Right cardiac atrium (tissue), 5 donors: Measurements from ENCODE around the gene CPSF4L. TPM values are rescaled to one million over a fixed set of nuclear protein-coding genes. Genes with fewer than 3 reads are reported as not detected.
A peak's percentile ranks its signal among the peaks of the same experiment; 100 is the strongest.

Experiments used
- ATAC-seq, 2 donors: fragments of 200-7000 bp; cut with Tn5 transposase; one replicate each; pipeline versions ENCODE4 v1.8.0 to v1.9.1; 2020; ENCODE audit warnings: moderate library complexity in 2 of 2, mild to moderate bottlenecking in 1 of 2
- DNase-seq, 3 donors: peaks; one replicate each; pipeline ENCODE4 v3.0.0-alpha.2; 2020
- H3K27ac ChIP-seq: one replicate; pipeline ENCODE4 v1.5.1; 2013; ENCODE audit warnings: mild to moderate bottlenecking, low read length, control low read depth, moderate library complexity
- H3K27me3 ChIP-seq: one replicate; pipeline ENCODE4 v1.6.1; 2013; ENCODE audit not compliant: control insufficient read depth, insufficient read depth
- H3K4me1 ChIP-seq: one replicate; pipeline ENCODE4 v1.6.1; 2013; ENCODE audit warnings: low read length; ENCODE audit not compliant: control insufficient read depth, insufficient read depth
- H3K4me3 ChIP-seq: one replicate; pipeline ENCODE4 v1.5.1; 2013; ENCODE audit warnings: low read length, control low read depth
- H3K9me3 ChIP-seq: one replicate; pipeline ENCODE4 v1.6.1; 2013; ENCODE audit warnings: low read length; ENCODE audit not compliant: control insufficient read depth
- WGBS: extraction: QIAGEN DNeasy Blood & Tissue Kit; methylation state at CpG from one replicate; pipeline ENCODE4 v1.1.7; 2013; 5-methylcytosine and 5-hydroxymethylcytosine counted together
- intact Hi-C, 4 donors: fragments of 100-400 bp; cut with DNase I; formaldehyde crosslinking; loops; one replicate each; pipeline versions ENCODE4 v1.11.0 to v1.14.0; 2022 to 2023
- polyA plus RNA-seq: library from polyadenylated mRNA; stranded (reverse); fragments of 200-250 nt; gene quantifications from one replicate; pipeline ENCODE4 v1.2.3, GENCODE V29; 2013
- total RNA-seq, 4 donors: library from RNA; stranded (reverse); fragmentation: NEBNext Ultra II Directional; extraction: Animal tissue kit (Norgen Biotek cat#: 25700); gene quantifications; one replicate each; pipeline ENCODE4 v1.2.1, GENCODE V29; 2021
- donor health status: healthy with polysubstance abuse.
- donor health status: DM: no; HTN: yes; CAD: no.
- donor health status: DM: no; HTN: no; CAD: no.
- donor health status: DM: no; HTN: yes; CAD: no; lungs with severe emphysema.
- donor health status: DM: yes; HTN: yes; CAD: no.

The CPSF4L gene
- total and polyA plus RNA-seq, 5 donors: not detected

DNA sequence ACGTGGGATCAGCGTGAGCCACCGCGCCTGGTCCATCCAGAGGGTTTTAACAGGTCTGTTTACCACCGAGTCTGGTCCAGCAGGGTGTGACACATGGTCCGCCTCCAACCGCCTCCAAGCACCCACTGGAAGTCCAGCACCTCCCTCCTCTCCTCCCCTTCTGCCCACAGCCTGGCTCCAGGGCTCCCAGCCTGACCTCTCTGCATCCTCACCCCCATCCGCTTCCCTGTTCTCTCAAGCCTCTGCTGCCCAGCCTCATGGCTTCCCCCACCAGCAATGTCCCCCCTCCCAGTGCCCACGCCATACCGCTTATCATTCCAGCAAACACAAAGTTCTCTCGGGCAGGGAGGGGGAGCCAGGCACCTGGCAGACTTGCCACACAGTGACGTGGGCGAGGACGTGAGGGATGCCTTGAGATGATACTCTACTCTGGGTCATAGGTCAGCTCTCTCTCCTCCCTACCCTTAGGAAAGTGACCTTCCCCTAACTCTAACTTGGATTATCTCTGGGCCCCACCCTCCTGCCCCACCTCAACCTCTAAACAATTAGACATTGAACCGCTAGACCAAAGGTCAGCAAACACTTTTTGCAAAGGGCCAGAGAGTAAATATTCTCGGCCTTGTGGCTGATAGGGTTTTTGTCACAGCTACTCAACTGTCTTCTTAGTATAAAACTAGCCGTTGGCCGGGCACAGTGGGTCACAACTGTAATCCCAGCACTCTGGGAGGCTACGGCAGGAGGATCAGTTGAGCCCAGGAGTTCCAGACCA lies 27.0 kb upstream of the CPSF4L start:
- peaks cover 58% of the 10 kb centered on the region for H3K4me1 ChIP-seq
- peak overlapping the region; percentile 32 for H3K27ac ChIP-seq
- no peaks in the 10 kb centered on the region for H3K9me3 ChIP-seq
- intact Hi-C loops: no loop called here
- DNase-seq (peak; percentile 73 to 88 (median 83)), ATAC-seq (peak; percentile 58)
- H3K27me3 ChIP-seq: no peaks in the 10 kb centered on the region
- H3K4me3 ChIP-seq: no peak overlapping the region
- WGBS: 42% methylated on average over 19 of the region's 19 CpGs

- no peaks in the 10 kb centered on the region for H3K9me3 ChIP-seq
- no peaks in the 10 kb centered on the region for H3K27me3 ChIP-seq
- ATAC-seq: peak in 1 of 2 donors; percentile 5
- H3K4me3 ChIP-seq: no peak overlapping the region
- WGBS: 60% methylated on average over 8 of the region's 8 CpGs
- H3K4me1 ChIP-seq: peaks cover 46% of the 10 kb centered on the region
- H3K27ac ChIP-seq: peak overlapping the region; percentile 32
- DNase-seq: peak in 2 of 3 donors; percentile 51 to 62
- intact Hi-C loops: no loop called here
Measured at GRCh38 chr17:73286863-73287296, 25.2 kb upstream of the CPSF4L start.

DNA sequence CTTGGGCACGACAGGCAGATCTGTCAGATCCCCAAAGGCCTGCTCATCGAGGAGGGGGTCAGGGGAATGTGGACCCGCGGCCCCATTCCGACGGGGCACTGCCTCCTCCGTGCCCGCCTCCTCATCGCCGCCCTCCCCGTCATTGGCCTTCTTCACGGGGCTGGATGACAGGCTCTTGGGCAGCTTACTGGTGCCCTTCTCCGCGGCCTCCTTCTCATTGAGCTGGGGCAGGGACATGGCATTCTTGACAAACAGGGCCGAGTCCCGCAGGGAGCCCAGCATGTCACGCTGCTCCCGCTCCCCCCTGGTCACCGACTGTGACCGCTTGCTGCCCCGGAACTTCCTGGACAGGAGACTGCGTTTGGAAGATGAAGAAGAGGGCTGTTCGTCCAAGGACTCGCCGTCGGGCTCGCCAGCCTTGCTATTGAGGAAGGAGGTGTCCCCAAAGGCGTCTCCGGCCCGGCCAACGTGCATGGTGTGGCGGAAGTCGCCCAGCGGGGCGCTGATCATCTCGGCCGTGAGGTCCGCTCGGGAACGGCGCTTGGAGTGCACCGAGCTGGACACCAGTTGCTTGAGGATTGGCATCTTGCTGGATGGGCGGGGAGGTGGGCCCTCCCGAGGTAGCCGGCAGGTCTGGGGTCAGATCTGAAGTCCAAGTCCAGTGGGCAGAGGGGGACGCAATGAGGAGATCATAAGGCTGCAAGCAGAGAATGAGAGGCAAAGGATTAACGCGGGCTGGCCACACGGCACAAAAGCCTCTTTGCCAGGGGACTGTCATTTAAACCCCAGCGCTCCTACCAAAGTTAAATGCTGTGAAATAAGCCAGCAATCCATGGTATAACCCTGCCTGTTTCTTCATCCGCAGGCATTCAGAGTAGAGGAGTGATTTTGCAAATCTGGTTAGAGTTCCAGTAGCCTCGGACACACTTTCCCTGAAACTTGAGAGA lies 24.5 kb upstream of the CPSF4L start:
- no peak for ATAC-seq

GRCh38 chr17:73285603-73285908 lies 23.9 kb upstream of the CPSF4L start:
- Histone ChIP-seq H3K27me3 (no peaks in the 10 kb centered on the region), H3K9me3 (no peaks in the 10 kb centered on the region), H3K4me1 (peaks cover 35% of the 10 kb centered on the region), H3K4me3 (no peak overlapping the region), H3K27ac (no peak overlapping the region)
- intact Hi-C loops: no loop called here
- ATAC-seq: no peak
- peak in 1 of 3 donors; percentile 45 for DNase-seq
- WGBS: 86% methylated on average over 15 of the region's 15 CpGs

More for the DNA sequence above, 24.5 kb upstream of the CPSF4L start:
- intact Hi-C loops: no loop called here
- Histone ChIP-seq H3K27me3 (no peaks in the 10 kb centered on the region), H3K9me3 (no peaks in the 10 kb centered on the region), H3K4me3 (no peak overlapping the region), H3K27ac (no peak overlapping the region), H3K4me1 (peaks cover 40% of the 10 kb centered on the region)
- DNase-seq: peak in 1 of 3 donors; percentile 58
- 78% methylated on average over 52 of the region's 52 CpGs for WGBS

DNA sequence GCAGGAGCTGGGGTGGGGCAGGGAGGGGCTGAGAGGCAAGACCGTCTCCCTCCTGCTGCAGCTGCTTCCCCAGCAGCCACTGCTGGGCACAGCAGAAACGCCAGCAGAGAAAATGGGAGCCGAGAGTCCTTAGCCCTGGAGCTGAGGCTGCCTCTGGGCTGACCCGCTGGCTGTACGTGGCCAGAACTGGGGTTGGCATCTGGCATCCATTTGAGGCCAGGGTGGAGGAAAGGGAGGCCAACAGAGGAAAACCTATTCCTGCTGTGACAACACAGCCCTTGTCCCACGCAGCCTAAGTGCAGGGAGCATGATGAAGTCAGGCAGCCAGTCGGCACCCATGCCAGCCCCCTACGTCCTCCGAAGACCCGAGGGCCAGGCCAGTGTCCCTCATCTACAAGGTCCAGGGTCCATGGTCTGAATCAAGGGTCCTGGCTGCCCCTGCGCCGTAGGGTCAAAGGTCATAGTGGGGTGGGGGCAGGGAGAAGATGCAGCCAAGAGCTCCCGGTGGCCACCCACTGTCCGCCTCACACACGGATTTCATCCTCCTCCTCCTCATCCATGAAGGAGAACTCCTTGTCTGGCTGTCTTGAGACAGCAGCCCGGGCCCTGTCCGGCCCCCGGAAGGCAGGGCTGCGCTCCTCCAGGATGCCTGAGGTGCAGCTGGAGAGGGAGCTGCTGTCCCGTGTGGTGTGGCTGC lies 23.4 kb upstream of the CPSF4L start:
- Histone ChIP-seq H3K9me3 (no peaks in the 10 kb centered on the region), H3K27ac (no peak overlapping the region), H3K4me3 (no peak overlapping the region), H3K27me3 (no peaks in the 10 kb centered on the region), H3K4me1 (peaks cover 30% of the 10 kb centered on the region)
- intact Hi-C loops: loop anchor here in 1 of 4 donors (5.0 kb wide), 1 partner anchor 32 kb away; no protein-coding TSS in a partner anchor
- DNase-seq (peak in 1 of 3 donors; percentile 55), ATAC-seq (no peak)
- WGBS: 76% methylated on average over 20 of the region's 20 CpGs

GRCh38 chr17:73284354-73284753 lies 22.7 kb upstream of the CPSF4L start:
- H3K27me3 ChIP-seq: no peaks in the 10 kb centered on the region
- peaks cover 32% of the 10 kb centered on the region for H3K4me1 ChIP-seq
- WGBS: 72% methylated on average over 8 of the region's 8 CpGs
- H3K9me3 ChIP-seq: no peaks in the 10 kb centered on the region
- no peak overlapping the region for H3K27ac ChIP-seq
- ATAC-seq: no peak
- intact Hi-C loops: loop anchor here in 1 of 4 donors (5.0 kb wide), 1 partner anchor 33 kb away; no protein-coding TSS in a partner anchor
- peak in 1 of 3 donors; percentile 18 for DNase-seq
- no peak overlapping the region for H3K4me3 ChIP-seq

DNA sequence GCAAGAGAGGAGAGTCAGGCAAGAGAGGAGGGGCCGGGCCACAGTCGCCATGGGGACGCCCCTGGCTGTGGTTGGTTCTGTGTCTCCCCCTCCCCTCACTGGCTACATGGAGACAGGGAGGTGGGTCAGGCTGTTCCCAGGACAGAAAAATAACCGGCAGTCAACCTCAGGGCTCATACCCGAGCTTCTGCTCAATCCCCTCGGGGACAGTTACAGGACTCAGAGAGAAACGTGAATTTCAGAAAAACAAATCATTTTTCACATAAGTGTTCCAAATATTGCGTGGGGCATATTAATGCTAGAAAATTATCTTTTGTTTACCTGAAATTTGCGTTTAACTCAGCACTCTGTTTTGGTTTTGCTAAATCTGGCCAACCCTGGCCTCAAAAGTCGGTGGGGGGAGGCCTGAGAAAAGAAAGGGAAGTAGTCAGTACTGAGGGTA lies 22.2 kb upstream of the CPSF4L start:
- no peak for ATAC-seq
- peak in 1 of 3 donors; percentile 71 for DNase-seq

DNA sequence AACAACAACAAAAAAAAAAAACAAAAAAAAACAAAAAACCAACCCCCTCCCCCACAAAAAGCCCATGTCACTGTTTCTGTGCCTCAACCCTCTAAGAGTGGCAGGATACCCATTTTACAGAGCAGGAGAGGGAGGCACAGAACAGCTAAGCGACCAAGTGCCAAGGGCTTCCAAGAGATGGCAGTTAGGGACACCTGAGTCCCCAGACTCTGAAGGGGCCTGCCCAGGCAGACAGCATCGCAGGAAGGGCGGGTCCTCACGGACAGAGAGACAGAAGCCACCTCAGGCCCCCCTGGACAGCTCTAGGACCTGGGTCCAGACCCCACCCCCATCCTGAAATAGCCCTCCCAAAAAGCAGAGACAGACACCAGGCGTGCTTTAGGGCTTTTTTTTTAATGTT lies 21.6 kb upstream of the CPSF4L start:
- Histone ChIP-seq H3K4me3 (no peak overlapping the region), H3K27me3 (no peaks in the 10 kb centered on the region), H3K9me3 (no peaks in the 10 kb centered on the region), H3K4me1 (peaks cover 26% of the 10 kb centered on the region), H3K27ac (no peak overlapping the region)
- intact Hi-C loops: loop anchor here in 1 of 4 donors (5.0 kb wide), 1 partner anchor 34 kb away; no protein-coding TSS in a partner anchor
- WGBS: 86% methylated on average over 5 of the region's 5 CpGs
- ATAC-seq (no peak), DNase-seq (peak in 1 of 3 donors; percentile 41)

More for the DNA sequence above, 22.2 kb upstream of the CPSF4L start:
- Histone ChIP-seq H3K9me3 (no peaks in the 10 kb centered on the region), H3K4me3 (no peak overlapping the region), H3K4me1 (peaks cover 30% of the 10 kb centered on the region), H3K27ac (no peak overlapping the region), H3K27me3 (no peaks in the 10 kb centered on the region)
- 56% methylated on average over 10 of the region's 10 CpGs for WGBS
- intact Hi-C loops: loop anchor here in 1 of 4 donors (5.0 kb wide), 1 partner anchor 33 kb away; no protein-coding TSS in a partner anchor

DNA sequence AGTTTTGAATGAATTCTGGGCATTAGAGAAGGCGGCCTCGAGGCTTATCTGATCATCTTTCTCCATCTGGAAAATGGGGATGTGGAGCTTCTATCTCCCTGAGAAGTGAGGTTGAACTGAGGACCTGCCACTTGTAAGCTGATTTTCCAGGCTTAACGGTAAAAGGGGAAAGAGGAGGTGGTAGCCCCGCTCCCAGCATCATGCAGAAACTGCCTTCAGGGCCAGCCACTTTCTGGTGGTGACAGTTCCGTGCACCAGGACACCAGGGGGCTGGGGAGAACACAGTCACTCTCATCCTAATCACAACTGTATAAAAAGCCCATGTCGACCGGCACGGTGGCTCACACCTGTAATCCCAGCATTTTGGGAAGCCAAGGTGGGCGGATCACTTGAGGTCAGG lies 20.9 kb upstream of the CPSF4L start:
- WGBS: 88% methylated on average over 9 of the region's 9 CpGs
- Histone ChIP-seq H3K4me1 (peaks cover 26% of the 10 kb centered on the region), H3K9me3 (no peaks in the 10 kb centered on the region), H3K27me3 (no peaks in the 10 kb centered on the region), H3K27ac (no peak overlapping the region), H3K4me3 (no peak overlapping the region)
- DNase-seq (peak in 1 of 3 donors; percentile 37), ATAC-seq (no peak)
- intact Hi-C loops: loop anchor here in 1 of 4 donors (5.0 kb wide), 1 partner anchor 35 kb away; no protein-coding TSS in a partner anchor

DNA sequence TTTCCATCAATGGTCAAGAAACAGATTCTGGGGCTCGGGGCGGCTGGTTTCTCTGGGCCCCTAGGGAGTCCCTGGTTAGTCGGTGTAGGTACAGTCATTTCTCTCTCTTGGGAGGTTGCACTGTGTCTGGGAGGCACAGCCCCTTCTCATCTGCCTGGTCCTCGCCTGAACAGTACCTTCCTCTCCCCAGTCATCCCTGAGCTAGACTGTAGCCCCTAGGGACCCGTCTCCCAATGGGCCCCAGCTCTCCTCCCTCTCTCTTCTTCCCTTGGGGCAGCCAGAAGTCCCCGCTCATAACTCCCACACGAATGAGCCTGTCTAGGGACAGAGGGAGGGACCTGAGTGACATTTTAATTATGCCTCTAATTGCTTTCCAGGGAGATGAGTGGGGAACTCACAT lies 20.2 kb upstream of the CPSF4L start:
- H3K27me3 ChIP-seq: no peaks in the 10 kb centered on the region
- peak in 1 of 3 donors; percentile 30 for DNase-seq
- WGBS: 76% methylated on average over 7 of the region's 7 CpGs
- no peaks in the 10 kb centered on the region for H3K9me3 ChIP-seq
- no peak overlapping the region for H3K4me3 ChIP-seq
- intact Hi-C loops: loop anchor here in 1 of 4 donors (5.0 kb wide), 1 partner anchor 35 kb away; no protein-coding TSS in a partner anchor
- H3K27ac ChIP-seq: no peak overlapping the region
- ATAC-seq: no peak
- peaks cover 21% of the 10 kb centered on the region for H3K4me1 ChIP-seq
